Stimulated activated CD8-positive, alpha-beta memory T cell treated with anti-CD3 and anti-CD28 coated beads, Interleukin-4, amount 100 ng/mL, for 24 hours (primary cell): Measurements from ENCODE around the gene TMEM217.

Experiments
- DNase-seq: peaks from one replicate; pipeline ENCODE4 v3.0.0-alpha.2; 2020; ENCODE audit warnings: low read depth

The TMEM217 gene

DNA sequence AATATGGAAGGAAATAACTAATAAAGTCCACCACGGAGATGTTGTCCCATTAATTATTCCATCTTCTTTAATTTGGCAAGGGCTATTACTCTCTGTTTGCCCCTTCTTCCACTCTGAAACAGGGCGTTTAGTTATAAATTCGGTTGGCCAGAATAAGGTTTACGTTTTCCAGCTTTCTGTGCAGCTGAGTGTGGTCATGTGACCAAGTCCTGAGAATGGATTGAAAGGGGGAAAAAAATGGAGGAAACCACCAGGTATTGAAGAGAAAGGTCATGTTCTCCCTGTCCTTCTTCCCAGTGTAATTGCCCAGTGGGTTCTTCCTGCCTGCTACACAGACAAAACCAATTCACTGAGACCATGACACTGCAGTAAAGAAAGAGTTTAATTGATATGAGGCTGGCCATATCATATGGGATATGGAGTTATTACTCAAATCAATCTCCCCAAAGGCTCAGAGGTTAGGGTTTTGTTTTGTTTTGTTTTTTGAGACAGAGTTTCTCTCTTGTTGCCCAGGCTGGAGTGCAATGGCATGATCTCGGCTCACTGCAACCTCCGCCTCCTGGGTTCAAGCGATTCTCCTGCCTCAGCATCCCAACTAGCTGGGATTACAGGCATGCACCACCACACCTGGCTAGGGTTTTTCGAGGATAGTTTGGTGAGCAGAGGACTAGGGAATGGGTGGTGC lies 14.7 kb downstream of the TMEM217 start:
- DNase-seq = no peak

DNA sequence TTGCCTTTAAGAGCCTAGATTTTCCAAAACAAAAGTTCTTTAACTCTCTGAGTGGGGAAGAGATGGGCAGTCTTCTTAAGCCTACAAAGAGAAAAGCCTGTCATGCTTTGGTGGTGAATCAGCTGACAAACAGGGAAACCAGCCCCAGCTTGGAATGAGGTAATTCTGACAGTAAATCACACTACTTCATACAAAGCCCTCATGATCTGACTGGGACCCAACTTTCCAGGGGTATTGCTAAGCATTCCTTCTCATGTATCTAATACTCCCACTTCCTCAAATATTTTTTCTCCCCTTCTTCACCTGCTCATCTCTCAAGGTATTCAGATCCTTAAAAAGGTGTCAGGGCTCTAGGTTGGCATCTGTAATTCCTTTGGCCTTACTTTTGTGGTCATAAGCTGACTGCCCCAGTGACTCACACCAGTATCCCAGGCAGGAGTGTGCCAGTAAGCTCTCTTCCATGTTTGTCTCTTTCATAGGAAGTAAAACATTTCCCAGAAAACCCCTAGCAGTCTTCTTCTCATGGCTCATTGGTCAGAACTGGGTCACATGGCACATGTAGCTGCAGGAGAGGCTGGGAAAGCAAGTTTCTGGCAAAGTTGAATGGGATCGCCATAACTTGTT lies 15.4 kb downstream of the TMEM217 start:
- no peak for DNase-seq

DNA sequence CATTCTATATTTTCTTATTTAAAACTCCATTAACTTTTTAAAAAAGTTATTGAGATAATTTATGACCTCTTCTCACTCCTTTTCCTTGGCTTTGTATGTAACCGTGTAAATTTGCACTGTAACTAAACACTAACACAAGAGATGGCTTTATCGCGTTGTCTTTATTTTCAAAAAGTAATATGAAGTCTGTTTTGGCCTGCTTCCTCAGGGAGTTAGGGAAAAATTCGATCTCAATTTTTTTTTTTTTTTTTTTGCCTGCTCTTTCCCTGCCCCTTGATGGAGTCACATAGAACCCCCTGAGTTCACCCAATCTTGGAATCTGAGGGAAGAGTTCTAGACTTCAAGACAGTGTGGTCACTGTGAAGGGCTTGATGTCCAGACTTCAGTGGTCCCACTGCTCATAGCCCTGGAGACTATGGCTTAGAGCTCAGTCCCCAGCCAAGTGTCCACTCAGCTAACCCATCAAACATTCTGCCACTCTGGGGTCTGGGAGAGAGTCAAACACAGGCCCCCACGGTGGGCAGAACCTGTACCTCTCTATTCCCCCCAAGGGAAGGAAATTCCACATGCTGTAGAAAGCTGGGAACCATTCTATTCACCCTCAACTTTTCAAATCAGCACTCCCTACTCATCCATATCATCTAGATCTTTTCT lies 16.0 kb downstream of the TMEM217 start:
- DNase-seq = no peak

DNA sequence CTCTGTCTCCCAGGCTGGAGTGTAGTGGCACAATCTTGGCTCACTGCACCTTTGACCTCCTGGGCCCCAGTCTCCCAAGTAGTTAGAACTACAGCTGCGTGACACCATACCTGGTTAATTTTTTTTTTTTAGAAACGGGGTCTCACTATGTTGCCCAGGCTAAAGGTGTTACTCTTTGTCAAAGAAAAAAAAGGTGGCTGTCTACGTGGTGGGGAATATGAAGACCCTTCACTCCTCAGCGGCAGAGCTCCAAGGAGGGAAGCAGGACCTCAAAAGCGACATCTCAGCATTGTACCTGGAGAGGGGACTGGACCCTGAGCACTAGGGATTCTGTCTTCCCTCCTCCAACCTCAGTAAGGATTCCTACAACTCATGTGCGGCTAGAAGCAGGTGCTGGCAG lies 16.8 kb downstream of the TMEM217 start:
- DNase-seq = no peak

GRCh38 chr6:37239950-37240713 lies 17.8 kb downstream of the TMEM217 start:
- DNase-seq = peak; percentile 74

- DNase-seq = no peak
Measured at GRCh38 chr6:37239526-37239925, 18.4 kb downstream of the TMEM217 start.

GRCh38 chr6:37238381-37238780 lies 19.6 kb downstream of the TMEM217 start:
- DNase-seq = no peak

DNA sequence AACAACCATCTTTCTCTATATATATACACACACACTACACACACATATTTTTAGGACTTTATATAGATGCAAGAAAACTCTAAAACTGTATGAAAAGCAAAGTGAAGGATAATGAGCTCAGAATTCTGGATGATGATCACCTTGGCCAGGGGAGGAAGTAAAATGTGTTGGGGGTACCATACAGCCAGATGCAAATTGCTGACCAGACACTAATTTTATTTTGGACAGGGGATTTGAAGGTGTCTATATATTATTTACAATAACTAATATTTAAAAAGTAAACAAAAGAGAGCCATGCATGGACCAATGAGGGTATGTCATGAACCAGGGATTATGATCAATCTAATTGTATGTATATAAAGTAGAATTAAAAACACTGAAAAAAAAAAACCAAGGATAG lies 20.2 kb downstream of the TMEM217 start:
- no peak for DNase-seq

DNA sequence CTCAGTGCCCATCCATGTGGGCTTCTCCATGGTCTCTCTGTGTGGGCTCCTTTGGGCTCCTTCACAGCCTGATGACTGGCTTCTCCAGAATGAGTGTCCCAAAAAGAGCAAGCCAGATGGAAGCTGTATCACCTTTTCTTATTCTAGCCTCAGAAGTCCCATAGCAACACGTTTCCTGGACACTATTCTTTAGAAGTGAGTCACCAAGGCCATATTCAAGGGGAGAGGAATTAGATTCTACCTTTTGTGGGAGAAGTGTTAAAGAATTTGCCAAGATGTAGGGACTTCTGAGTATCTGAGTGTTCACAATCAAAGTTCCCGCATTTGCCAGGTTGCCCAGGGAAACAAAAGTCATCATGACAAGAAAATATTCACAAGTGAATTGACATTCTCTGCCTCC lies 21.0 kb downstream of the TMEM217 start:
- DNase-seq = no peak

- no peak for DNase-seq
Measured at GRCh38 chr6:37233541-37233940, 24.4 kb downstream of the TMEM217 start.

DNA sequence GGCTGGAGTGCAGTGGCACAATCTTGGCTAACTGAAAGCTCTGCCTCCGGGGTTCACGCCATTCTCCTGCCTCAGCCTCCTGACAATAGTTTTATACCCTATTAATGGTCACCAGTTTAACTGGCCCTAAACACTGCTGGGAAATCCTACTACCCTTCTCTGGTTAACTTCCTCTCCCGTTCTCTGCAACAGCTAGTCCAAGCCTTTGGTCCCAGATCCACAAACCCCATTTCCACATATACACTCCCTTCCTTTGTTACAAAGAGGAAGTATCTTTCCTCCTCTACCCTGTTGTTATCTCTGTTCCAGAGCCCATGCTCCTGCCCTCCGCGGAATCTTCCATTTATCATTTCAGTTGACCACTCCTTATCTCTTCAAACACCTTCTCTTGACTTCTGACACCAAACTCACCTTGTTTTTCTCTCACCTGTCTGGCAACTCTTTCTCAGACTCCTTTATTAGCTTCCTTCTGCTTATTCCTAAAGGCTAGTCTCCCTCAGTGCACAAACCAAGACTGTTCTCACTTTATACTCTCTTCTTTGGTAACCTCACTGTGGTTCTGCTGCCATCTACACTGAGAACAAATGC lies 25.4 kb downstream of the TMEM217 start:
- DNase-seq = no peak

GRCh38 chr6:37230104-37230503 lies 27.8 kb downstream of the TMEM217 start:
- no peak for DNase-seq

- no peak for DNase-seq
Measured at GRCh38 chr6:37225350-37226169, 32.4 kb downstream of the TMEM217 start.

- no peak for DNase-seq
Measured at GRCh38 chr6:37222992-37223391, 35.0 kb downstream of the TMEM217 start.

DNA sequence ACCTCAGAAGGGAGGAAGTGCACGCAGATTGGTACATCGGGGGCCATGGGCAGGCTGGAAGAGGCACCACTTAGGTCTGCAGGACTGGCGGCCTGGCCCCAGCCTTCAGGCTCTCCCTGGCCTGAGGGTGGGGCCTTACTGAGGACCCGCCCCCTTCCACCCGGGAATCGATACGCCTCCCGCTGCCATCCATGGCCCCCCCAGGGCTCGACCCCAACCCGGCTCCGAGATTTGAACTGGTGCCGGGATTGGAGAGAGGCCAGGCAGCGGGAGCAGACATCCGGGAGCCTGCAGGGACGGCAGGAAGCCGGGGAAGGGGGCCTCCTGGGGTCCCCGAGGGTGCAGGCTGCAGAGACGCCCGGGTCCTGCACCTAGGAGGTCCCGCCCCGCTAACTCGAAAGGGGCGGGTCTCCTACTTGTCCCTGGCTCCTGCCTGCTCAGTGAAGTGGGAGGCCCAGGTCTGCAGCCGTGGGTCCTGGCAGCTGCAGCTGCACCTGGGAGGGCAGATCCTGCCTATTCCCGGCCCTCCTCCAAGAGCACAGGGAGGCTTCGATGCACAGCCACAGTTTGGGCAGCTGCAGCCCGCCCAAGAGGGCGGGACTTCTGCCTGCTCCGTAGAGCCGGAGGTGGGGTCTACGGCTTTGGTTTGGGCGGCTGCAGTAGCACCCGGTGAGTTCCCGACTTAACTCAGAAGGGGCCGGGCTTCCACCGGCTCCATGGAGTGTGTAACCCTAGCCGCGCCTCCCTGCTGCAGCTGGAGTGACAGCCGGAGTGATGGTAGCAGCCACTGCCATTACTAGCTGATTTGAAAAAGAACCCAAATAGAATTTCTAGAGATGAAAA lies 35.6 kb downstream of the TMEM217 start:
- peak; percentile 60 for DNase-seq

DNA sequence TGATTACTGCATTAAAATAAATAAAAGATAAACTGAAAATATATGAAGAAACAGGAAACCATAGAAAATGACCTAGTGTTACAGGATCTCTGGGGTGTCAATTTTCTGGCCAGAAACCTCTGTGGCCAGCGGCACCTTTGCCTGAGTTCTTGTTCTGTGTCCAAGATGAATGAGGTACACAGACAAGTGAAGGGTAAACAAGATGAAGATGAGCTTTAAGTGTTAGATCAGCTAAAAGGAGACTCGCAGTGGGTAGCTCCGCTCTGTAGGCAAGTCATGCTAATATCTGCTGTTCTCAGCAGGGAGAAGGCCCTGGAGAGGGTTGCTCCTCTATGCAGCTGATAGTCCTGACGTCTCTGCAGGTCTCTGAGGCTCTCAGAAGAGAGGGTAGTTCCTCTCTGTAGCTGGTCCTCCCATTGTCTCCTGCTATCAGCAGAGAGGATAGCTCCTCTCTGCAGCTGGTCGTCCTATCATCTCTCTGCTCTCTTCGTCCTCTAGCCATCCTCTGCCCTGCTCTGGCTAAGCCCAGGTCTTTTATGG lies 36.3 kb downstream of the TMEM217 start:
- no peak for DNase-seq

GRCh38 chr6:37218511-37218910 lies 39.4 kb downstream of the TMEM217 start:
- no peak for DNase-seq

DNA sequence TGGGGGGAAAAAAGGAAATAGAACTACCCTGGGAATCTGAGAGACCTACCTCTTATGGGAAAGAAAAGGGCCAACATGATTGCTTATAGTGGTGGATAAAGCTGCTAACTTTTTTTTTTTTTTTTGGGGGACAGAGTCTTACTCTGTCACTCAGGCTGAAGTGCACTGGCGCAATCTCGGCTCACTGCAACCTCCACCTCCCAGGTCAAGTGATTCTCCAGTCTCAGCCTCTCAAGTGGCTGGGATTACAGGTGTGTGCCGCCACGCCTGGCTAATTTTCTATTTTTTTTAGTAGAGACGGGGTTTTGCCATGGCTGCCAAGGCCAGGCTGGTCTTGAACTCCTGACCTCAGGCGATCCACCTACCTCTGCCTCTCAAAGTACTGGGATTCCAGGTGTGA lies 39.9 kb downstream of the TMEM217 start:
- no peak for DNase-seq

DNA sequence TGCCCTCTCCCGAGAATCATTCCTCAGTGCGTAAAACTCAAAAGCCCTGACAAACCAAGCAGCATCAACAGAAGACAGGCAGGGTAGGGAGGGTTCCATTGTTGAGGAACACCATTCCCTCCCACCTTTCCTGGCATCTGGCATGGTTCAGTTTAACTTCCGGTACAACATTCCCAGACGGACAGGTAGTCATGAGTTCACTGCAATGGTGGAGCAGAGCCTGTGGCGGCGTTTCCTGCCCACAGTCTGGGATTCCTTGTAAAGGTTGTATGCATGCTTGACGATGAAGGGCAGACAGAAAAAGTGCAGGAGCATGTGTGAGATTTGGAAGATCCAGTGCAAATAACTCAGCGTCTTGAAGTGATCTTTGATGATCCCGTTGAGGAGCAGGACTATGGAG lies 45.7 kb downstream of the TMEM217 start:
- no peak for DNase-seq

DNA sequence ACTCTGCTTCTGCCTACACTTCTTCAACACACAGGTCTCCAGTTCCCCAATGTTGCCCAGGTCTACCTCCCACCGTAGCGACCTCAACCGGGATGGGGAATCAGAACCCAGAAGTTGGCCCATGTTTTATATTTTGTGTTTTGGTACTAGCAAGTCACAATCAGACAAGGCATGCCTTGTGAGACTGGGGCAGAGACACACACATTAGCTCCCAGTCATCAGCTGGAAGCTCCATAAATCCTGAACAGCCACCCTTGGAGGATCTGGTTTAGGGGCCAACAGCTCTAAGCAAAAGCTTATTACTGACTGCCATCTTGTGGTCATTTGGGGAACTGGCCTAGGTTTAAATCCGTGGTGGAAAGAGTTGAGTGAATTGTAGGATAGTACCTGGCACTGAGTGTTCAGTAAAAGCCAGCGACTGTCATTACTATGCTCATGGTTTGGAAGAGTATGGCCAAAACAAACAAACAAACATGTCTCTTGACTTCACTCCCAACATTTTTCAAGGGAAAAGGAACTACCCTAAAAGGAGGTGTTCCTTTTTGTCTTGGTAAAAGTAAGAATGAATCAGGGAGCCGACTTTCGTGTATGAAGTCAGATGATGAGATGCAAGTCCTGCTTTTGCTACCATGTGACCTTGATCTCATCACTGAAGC lies 47.5 kb downstream of the TMEM217 start:
- DNase-seq = peak; percentile 63
